ENCODE measurements around the gene SGMS1.
A peak's percentile ranks its signal among the peaks of the same experiment; 100 is the strongest.
"Not testable (repeated sequence)": the region's sequence is repeated elsewhere in the genome, so short reads cannot be mapped to it uniquely, and the experiment has no call there.

Gene SGMS1

DNA sequence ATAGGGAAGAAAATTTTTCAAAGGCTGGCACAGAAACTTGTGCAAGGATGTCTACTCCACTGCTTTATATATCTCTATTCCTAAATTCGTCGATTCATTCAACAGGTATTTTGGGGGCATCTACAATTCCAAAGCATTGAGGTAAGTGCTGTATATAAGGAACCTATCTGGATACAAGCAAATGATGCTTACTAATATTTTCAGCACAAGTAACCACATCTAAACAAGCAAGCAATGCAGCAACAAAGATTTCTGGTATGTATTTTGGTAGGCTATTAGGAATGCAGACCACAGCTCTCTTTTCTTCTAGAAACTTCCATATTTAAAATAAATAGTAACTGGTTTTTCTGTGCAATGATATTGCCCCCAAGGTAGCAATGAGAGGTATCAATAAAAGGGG, 183.9 kb downstream of the SGMS1 start:
- no peak for TF ChIP-seq TAF1 (IDR thresholded peaks at IDR 0.05; ENCODE audit: low read depth, low read length)
- DNase-seq (ENCODE audit: insufficient read length, low spot score) = no peak
- FAIRE-seq = no peak

DNA sequence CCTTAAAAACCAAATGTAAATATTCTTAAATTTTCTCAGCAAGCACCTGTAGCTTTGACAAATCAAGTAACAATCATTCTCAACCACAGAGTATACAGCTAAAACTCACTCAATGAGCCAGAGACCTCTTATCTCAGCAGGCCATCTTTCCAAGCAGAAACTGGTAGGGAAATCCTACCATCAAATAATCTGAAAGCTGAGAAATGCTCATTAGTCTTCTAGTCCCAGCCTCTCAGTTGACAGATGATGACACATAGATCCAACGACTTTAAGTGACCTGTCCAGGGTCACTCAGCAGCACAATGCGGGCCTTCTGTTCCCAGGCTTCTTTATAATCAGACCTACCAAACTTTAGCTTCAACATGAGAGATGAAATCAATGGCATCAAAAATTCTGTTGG, 184.6 kb downstream of the SGMS1 start:
- TF ChIP-seq TAF1 (IDR thresholded peaks at IDR 0.05; ENCODE audit: low read depth, low read length) (no peak), SPI1 (IDR thresholded peaks at IDR 0.05; ENCODE audit: low read depth, low read length) (no peak), POU2F2 (IDR thresholded peaks at IDR 0.05; ENCODE audit: low read depth, low read length) (no peak), POLR2AphosphoS5 (IDR thresholded peaks at IDR 0.05; ENCODE audit: low read depth, low read length) (no peak), POLR2A (IDR thresholded peaks at IDR 0.05; ENCODE audit: low read depth, low read length) (no peak), PAX5 (IDR thresholded peaks at IDR 0.05; ENCODE audit: insufficient read depth, low read length, severe bottlenecking) (no peak)
- DNase-seq (ENCODE audit: insufficient read length, low spot score) (no peak), FAIRE-seq (no peak)

DNA sequence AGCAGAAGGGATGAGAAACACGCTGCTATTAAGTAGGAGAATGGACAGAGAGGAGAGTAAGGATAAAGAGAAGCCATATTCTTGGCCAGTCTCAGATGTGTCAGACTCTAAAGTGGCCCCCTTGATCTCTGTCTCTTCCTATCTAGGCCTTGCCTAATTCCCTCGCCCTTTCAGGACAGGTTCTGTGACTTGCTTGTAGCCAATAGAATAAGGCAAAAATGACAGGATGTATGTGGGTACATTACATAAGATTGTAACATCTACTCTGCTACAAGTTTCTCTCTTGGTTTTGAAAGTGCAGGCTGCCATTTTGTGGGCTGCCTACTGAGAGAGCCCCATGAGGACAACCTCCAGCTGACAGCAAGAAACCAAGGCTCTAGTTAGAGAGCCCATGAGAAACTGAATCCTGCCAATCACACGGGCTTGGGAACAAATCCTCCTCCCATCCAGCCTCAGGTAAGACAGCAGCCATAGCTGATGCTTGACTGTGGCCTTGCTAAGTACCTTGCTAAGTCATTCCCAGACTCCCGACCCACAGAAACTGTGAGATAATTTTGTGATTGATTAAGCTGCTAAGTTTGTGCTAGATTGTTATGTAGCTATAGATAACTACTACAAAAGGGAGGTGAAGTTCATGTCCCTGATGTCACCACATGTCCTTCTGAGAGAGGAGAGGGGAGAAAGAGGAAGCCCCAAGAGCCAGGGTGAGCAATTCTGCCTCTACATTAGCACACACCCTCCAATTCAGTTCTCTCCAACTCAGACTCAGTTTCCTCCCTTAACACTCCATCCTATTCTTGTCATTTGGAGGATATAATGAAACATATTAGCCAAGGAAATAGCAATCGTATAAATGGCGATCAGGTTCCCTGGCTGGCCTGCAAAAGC, 185.5 kb downstream of the SGMS1 start:
- no peak for TF ChIP-seq POLR2AphosphoS5 (IDR thresholded peaks at IDR 0.05; ENCODE audit: low read depth, low read length)
- no peak for TF ChIP-seq POLR2A (IDR thresholded peaks at IDR 0.05; ENCODE audit: low read depth, low read length)
- TF ChIP-seq SPI1 (IDR thresholded peaks at IDR 0.05; ENCODE audit: low read depth, low read length) = peak; percentile 43; the same call in 1 of the 2 replicates
- TF ChIP-seq POU2F2 (IDR thresholded peaks at IDR 0.05; ENCODE audit: low read depth, low read length) = no peak
- FAIRE-seq (peak; percentile 45), DNase-seq (ENCODE audit: insufficient read length, low spot score) (no peak)

DNA sequence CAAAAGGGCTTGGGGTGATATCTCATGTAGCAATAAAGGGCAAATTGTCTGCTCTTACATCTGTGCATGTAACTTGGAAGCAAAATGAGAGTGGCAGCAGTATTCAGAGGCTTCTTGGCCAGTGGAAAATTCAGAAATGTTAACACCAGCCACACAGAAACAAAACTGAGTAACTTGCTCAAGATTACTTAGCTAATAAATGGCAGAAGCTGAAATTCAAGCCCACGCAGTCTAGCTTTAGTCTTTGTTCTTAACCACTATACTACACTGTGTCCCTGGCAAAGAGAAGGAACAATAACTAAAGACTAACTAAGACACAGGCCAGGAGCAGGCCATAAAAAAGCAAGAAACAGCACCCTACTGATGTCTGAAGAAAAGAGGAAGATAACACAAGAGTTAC, 186.5 kb downstream of the SGMS1 start:
- DNase-seq (ENCODE audit: insufficient read length, low spot score) (no peak), FAIRE-seq (no peak)
- TF ChIP-seq POLR2AphosphoS5 (IDR thresholded peaks at IDR 0.05; ENCODE audit: low read depth, low read length) = no peak
- TF ChIP-seq TAF1 (IDR thresholded peaks at IDR 0.05; ENCODE audit: low read depth, low read length) = no peak

DNA sequence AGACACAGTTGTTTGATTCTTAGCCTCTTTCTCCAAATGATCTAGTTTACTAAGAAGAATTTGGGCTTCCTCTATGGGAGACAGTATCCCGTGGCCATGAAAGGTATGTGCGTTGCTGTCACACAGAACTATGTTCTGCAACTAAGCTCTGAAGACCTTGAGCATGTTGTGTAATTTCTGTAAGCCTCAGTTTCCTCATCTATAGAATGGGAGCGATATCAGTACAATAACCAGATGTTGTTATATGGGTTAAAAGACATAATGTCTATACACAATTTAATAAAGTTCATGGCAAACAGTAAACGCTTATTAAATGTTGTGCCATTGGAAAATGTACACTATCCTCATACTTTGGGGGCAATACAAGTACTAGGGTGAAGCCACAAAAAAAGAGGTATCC, 187.0 kb downstream of the SGMS1 start:
- FAIRE-seq (no peak), DNase-seq (ENCODE audit: insufficient read length, low spot score) (no peak)
- no peak for TF ChIP-seq SPI1 (IDR thresholded peaks at IDR 0.05; ENCODE audit: low read depth, low read length)
- no peak for TF ChIP-seq POLR2AphosphoS5 (IDR thresholded peaks at IDR 0.05; ENCODE audit: low read depth, low read length)
- TF ChIP-seq POU2F2 (IDR thresholded peaks at IDR 0.05; ENCODE audit: low read depth, low read length) = no peak
- no peak for TF ChIP-seq PAX5 (IDR thresholded peaks at IDR 0.05; ENCODE audit: insufficient read depth, low read length, severe bottlenecking)
- TF ChIP-seq POLR2A (IDR thresholded peaks at IDR 0.05; ENCODE audit: low read depth, low read length) = no peak
- no peak for TF ChIP-seq TAF1 (IDR thresholded peaks at IDR 0.05; ENCODE audit: low read depth, low read length)

DNA sequence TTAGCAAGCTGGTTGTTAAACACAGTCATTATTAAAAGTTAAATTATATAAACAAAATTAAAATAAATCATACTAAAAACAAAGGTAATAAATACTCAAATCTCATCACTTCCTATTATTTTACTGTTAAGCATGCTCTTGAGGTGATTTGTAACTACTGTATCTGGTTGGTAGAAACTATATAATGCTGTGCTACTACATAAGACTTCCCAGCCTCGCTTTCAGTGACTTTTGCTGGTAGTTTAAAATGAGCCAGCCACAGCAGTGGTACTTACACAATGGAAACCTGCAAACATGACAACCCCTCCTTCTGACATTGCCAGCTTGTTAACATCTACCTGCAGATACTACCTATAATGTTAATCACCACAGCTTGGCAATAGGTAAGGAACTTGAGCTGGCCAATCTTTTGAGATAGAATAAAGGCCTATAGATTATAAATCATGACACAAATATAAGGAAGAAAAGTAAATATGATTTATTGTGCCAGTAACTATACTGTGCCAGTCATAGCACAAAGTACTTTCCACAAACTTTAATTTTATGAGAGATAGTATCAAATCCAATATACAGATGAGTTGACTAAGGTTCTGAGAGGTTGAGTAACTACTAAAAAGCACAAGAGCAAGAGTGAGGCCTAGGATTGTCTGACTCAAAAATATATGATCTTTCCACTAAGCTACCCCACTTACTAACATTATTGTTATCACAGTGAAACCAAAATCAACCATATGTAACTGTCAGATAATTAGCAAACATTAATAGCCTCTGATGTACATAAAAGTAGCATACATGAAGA, 191.3 kb downstream of the SGMS1 start:
- no peak for DNase-seq (ENCODE audit: insufficient read length, low spot score)
- no peak for TF ChIP-seq PAX5 (IDR thresholded peaks at IDR 0.05; ENCODE audit: insufficient read depth, low read length, severe bottlenecking)
- no peak for TF ChIP-seq SPI1 (IDR thresholded peaks at IDR 0.05; ENCODE audit: low read depth, low read length)
- TF ChIP-seq TAF1 (IDR thresholded peaks at IDR 0.05; ENCODE audit: low read depth, low read length) = no peak
- no peak for TF ChIP-seq POU2F2 (IDR thresholded peaks at IDR 0.05; ENCODE audit: low read depth, low read length)
- no peak for TF ChIP-seq POLR2A (IDR thresholded peaks at IDR 0.05; ENCODE audit: low read depth, low read length)
- TF ChIP-seq POLR2AphosphoS5 (IDR thresholded peaks at IDR 0.05; ENCODE audit: low read depth, low read length) = no peak
- FAIRE-seq = peak; percentile 78

DNA sequence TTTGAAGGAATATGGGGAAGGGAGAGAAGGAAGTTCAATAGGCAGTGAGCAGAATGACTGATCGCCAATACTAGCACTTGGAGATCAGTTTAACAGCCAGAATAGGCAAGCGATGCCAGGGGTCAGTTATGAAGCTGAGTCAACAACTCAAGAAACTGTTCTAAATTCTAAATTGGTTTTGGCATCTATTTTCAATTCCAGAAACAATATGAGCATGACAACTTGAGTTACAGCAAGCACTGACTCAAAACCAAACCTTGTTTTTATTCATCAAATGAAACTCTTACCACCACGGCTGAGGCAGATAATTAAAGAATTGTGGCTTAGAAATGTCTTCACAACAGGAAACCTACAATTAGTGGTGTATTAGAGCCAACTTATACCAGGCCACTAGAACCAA, 192.0 kb downstream of the SGMS1 start:
- TF ChIP-seq POU2F2 (IDR thresholded peaks at IDR 0.05; ENCODE audit: low read depth, low read length) = 0 out of 2 replicates have a peak, but pooled peaks have one; percentile 23
- peak; percentile 31 for TF ChIP-seq PAX5 (IDR thresholded peaks at IDR 0.05; ENCODE audit: insufficient read depth, low read length, severe bottlenecking)
- TF ChIP-seq POLR2A (IDR thresholded peaks at IDR 0.05; ENCODE audit: low read depth, low read length) = no peak
- TF ChIP-seq POLR2AphosphoS5 (IDR thresholded peaks at IDR 0.05; ENCODE audit: low read depth, low read length) = peak; percentile 57; the same call in 1 of the 2 replicates
- no peak for TF ChIP-seq TAF1 (IDR thresholded peaks at IDR 0.05; ENCODE audit: low read depth, low read length)
- DNase-seq (ENCODE audit: insufficient read length, low spot score) (no peak), FAIRE-seq (peak; percentile 88)

DNA sequence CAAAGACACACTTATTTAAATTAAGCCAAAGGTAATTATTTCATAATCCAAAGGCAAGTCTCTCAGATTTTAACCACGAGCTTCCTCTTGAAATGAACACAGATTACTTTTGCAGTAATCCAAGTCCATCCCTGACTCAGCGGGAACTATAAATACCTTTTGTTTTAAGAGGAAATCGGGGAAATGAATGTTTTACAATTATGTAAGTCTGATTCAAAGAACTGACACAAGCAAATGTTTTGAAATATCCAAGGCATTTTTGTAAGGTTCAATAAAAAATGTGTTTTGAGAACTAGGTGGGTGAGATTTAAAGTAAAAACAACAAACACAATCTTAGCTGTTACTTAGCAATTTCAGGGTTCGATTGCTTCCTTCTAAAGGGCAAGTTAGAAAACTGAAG, 192.6 kb downstream of the SGMS1 start:
- FAIRE-seq (no peak), DNase-seq (ENCODE audit: insufficient read length, low spot score) (no peak)
- TF ChIP-seq SPI1 (IDR thresholded peaks at IDR 0.05; ENCODE audit: low read depth, low read length) = no peak
- no peak for TF ChIP-seq PAX5 (IDR thresholded peaks at IDR 0.05; ENCODE audit: insufficient read depth, low read length, severe bottlenecking)
- TF ChIP-seq POLR2AphosphoS5 (IDR thresholded peaks at IDR 0.05; ENCODE audit: low read depth, low read length) = no peak
- no peak for TF ChIP-seq POLR2A (IDR thresholded peaks at IDR 0.05; ENCODE audit: low read depth, low read length)
- TF ChIP-seq POU2F2 (IDR thresholded peaks at IDR 0.05; ENCODE audit: low read depth, low read length) = no peak
- no peak for TF ChIP-seq TAF1 (IDR thresholded peaks at IDR 0.05; ENCODE audit: low read depth, low read length)

DNA sequence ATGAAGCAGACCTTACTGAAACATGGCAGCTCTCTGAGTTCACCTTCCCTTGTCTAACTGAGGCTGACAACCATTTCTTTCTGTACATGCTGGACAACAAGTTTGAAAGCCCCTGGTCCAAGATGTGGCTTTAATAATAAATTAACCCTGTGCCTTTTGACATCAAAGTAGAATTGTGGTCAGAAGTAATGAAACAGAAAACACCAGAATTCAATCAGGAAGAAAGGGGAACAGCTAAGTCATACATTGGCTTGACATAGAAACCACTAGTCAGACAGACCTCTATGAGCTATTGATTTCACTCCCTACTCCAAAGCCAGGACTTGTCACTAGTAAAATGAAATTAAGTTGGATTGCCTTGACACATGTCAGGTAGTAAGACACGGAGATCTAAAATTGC, 197.3 kb downstream of the SGMS1 start:
- TF ChIP-seq POLR2AphosphoS5 (IDR thresholded peaks at IDR 0.05; ENCODE audit: low read depth, low read length) (no peak), TAF1 (IDR thresholded peaks at IDR 0.05; ENCODE audit: low read depth, low read length) (no peak), POU2F2 (IDR thresholded peaks at IDR 0.05; ENCODE audit: low read depth, low read length) (no peak), PAX5 (IDR thresholded peaks at IDR 0.05; ENCODE audit: insufficient read depth, low read length, severe bottlenecking) (no peak), SPI1 (IDR thresholded peaks at IDR 0.05; ENCODE audit: low read depth, low read length) (peak; percentile 59)
- FAIRE-seq (peak; percentile 26), DNase-seq (ENCODE audit: insufficient read length, low spot score) (no peak)

DNA sequence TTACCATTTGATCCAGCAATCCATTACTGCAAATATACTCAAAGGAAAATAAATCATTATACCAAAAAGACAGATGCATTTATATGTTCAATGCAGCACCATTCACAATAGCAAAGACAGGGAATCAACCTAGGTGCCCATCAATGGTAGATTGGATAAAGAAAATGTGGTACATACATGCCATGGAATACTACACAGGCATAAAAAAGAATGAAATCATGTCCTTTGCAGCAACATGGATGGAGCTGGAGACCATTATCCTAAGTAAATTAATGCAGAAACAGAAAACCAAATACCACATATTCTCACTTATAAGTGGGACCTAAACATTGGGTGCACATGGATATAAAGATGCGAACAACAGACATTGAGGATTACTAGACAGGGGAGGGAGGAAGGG, 198.5 kb downstream of the SGMS1 start:
- peak; percentile 43 for FAIRE-seq
- not testable (repeated sequence) for DNase-seq (ENCODE audit: insufficient read length, low spot score)

Data from GM12891 (cell line).